GM12875 (cell line): ENCODE results near the gene OXCT2.
"Not testable (repeated sequence)": the region's sequence is repeated elsewhere in the genome, so short reads cannot be mapped to it uniquely, and the experiment has no call there.

Experiments used
- H3K4me3 ChIP-seq: one replicate; pipeline ENCODE4 v1.5.1; 2011; ENCODE audit warnings: low read depth, low read length, control low read depth
- TF ChIP-seq, protein P1 (sequence below): IDR thresholded peaks from 2 replicates; pipeline ENCODE4 v1.5.1; 2011; ENCODE audit warnings: low read depth, mild to moderate bottlenecking, control low read depth, inconsistent platforms, low read length, moderate library complexity, borderline replicate concordance; ENCODE audit not compliant: insufficient read depth

The OXCT2 gene

DNA sequence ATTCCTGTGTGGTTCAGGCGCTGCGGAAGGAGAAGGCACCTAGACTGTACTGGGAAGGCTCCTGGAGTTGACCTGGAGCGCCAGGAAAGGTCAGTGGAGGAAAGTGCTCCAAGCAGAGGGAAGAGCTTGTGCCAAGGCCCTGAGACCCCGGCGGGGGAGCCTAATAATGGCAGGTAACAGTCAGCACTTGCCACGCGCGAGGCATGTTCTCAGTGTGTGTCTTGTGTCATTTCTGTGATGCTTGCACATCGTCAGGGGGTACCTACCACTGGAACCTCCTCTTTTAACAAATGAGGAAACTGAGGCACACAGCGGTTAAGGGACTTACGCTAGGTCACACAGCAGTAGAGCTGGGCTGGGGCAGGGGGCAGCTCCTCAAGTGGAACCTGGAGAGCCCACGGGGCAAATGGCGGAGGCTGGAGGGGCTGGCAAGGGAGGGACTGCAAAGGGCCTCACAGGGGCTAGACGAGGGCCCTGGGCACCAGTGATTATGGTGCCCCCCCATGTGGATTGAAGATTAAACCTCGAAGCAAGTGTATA is 18.5 kb upstream of the OXCT2 start:
- H3K4me3 ChIP-seq: peak overlapping the region; percentile 53
- TF ChIP-seq, protein P1, sequence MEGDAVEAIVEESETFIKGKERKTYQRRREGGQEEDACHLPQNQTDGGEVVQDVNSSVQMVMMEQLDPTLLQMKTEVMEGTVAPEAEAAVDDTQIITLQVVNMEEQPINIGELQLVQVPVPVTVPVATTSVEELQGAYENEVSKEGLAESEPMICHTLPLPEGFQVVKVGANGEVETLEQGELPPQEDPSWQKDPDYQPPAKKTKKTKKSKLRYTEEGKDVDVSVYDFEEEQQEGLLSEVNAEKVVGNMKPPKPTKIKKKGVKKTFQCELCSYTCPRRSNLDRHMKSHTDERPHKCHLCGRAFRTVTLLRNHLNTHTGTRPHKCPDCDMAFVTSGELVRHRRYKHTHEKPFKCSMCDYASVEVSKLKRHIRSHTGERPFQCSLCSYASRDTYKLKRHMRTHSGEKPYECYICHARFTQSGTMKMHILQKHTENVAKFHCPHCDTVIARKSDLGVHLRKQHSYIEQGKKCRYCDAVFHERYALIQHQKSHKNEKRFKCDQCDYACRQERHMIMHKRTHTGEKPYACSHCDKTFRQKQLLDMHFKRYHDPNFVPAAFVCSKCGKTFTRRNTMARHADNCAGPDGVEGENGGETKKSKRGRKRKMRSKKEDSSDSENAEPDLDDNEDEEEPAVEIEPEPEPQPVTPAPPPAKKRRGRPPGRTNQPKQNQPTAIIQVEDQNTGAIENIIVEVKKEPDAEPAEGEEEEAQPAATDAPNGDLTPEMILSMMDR: no peak

DNA sequence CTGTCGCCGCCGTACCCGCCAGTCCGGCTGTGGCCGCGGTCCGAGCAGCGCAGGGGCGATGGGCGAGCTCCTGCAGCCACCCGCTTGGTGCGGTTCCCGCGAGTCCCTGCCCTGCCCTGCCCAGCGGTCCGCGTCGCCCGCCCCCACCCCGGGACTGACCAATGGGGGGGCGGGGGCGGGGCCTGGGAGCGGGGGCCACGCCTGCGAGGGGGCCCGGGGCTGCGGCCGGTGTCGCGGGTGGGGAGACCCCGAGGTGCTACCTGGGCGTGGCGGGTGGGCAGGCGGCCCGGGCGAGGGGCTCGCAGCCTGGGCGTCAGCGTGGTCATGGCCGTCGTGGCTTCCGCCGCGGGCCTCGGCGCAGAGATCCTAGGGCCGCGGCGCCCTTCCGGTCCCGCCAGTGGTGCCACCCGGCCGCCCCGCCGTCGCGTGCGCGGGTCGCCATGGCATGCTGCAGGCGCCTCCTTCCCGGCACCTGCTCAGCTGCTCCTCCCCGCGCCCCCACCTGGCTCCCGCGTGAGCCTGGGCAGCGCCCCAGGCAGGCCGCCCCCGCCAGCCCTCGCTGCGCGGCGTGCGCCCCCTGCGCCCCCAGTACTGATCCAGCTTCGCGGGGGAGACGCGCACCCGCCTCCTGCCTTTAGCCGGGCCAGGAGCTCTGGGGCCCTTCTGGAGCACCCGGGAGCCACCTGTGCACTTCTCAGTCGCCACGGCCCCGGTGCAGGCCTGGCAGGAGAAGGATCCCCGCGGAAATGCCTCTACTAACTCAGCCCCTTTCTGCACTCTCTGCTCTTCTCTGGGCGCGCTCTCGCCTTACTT is 17.8 kb upstream of the OXCT2 start, which contains the start of gene BMP8B:
Gene BMP8B (minus strand): TSS at position 108 of the 813 bp plus-strand sequence. CDS start 380 bp downstream, outside the sequence.
- TF ChIP-seq, protein P1: no peak
- peak within 1 kb of the TSS; percentile 53 for H3K4me3 ChIP-seq

DNA sequence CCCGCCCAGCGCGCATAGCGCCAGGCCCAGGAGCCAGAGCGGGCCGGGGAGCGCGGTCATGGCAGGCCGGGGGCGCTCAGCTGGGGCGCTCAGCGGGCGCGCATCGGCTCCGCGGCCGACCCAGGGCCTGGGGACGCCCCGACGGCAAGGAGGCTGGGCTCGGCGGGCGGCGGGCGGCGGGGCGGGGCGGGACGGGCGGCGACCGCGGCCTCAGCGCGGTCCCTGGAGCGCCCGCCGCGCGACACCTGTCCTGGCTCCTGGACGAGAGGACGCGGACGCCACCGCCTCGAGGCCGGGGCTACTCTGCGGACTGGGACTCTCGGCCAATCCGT is 17.2 kb upstream of the OXCT2 start:
- TF ChIP-seq, protein P1: no peak
- H3K4me3 ChIP-seq: peak overlapping the region; percentile 53

DNA sequence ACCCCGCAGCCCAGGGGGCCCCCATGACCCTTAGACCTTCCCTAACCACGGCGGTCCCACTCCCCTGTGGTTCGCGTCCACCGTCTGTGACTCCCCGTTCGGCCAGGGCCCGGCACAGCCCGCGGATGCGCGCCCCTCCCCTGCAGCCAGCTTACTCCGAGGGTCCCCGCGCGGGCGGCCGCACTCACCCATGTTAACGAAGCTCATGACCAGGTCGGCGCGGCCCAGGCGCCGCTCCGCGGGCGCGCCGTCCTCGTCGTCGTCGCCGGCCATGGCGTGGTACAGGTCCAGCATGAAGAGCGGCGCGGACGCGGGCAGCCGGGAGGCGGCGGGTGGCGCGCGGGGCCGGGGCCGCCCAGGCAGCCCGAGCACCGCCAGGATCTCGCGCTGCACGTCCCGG is 16.8 kb upstream of the OXCT2 start:
- H3K4me3 ChIP-seq: not testable (repeated sequence)

DNA sequence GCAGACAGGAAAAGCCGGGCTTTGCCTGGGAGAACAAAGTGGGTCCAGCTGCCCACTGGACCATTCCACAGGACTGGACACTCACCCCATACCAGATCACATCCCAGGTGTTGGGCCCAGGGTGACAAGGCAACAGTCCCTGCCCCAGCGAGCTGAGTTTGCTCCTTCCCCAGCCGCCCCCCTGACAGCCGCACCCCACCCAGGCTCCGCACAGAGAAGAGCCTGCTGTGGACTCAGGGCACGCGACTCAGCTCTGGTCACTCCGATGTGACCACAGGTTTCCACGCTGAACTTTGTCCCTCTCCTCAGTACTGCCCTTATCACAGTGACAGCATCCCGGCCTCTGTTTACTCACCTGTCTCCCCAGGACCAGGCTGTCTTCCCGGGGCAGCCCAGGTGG is 16.3 kb upstream of the OXCT2 start:
- H3K4me3 ChIP-seq: no peak overlapping the region
- TF ChIP-seq, protein P1: no peak

DNA sequence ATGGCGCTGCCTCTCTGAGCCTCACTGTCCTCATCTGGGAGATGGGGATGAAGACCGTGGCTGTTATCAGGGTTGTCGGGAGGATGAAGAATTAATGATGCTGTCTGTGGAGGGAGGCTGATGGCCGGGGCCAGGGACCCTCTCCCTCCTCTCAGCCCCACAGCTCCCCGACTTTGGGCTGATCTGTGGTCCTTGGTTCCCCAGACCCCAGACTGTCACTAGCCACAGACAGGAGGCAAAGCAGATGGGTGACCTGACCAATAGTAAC is 15.9 kb upstream of the OXCT2 start:
- not testable (repeated sequence) for H3K4me3 ChIP-seq

DNA sequence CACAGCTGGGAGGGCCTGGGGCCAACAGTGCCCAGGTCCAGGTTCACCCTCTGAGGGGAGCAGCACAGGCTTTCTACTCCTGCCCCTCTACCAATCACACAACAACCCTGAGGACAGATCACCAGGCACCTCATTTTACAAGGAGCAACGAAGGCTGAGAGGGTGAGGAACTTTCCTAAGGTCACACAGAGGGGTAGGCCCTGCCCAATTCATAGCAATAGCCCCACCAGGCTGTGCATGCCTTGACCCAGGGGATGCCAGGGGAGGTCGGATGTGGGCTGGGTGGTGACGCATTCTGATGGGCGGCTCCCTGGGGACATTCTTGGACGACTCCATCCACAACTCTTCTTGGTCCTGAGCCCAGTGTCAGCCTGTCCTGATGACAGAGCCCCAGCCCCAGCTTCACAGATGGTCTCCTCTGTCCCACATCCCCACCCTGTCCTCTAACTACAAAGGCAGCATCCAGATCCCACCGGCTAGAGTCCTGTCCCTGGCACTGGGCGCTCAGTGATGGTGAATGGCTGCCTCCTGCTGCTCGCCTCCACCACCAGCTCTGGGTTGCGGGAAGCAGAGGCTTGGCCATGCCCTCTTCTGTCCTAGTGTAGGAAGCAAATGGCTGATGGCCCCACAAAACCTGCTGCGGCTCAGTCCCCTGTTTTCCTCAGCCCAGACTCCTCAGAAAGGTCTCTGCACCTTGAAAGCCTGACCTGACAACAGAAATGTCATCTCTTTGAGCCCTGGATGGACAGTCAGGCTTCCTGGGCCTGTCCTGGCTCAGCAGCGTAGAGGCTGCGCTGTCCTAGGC is 15.4 kb upstream of the OXCT2 start:
- H3K4me3 ChIP-seq: not testable (repeated sequence)

DNA sequence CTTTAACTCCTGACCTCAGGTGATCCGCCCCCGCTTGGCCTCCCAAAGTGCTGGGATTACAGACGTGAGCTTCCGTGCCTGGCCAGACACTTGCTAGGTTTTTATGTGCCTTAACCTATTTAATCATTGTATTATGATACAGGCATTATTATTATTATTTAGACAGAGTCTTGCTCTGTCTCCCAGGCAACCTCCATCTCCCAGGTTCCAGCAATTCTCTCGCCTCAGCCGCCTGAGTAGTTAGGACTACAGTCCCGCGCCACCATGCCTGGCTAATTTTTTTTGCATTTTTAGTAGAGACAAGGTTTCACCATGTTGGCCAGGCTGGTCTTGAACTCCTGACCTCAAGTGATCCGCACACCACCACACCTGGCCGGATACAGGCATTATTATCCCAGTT is 11.5 kb upstream of the OXCT2 start:
- H3K4me3 ChIP-seq: not testable (repeated sequence)

DNA sequence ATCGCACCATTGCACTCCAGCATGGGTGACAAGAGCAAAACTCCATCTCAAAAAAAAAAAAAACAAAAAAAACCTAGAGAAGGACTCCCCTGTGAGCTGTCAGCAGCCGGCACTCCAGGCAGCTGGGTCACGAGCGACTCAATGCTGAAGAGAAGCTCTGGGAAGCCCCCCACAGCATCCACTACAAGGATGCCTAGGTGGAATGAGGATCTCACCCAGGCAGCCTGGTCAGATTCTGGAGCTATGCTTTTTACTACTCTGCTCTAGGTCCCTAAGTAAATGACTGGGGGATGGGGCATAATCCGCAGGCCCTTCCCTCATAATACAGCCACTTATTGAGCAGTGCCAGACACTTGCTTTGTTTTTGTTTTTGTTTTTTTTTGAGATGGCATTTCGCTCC is 11.0 kb upstream of the OXCT2 start:
- H3K4me3 ChIP-seq: no peak overlapping the region
- TF ChIP-seq, protein P1: no peak
